Measurements from ENCODE around the gene ZFP92.

Gene ZFP92

GRCh38 chrX:153433161-153433680 is 21.9 kb downstream of the ZFP92 start:
- no peak for TF ChIP-seq CTCF (conservative IDR thresholded peaks at IDR 0.05; ENCODE audit: low read length)
- DNase-seq (ENCODE audit: low read depth), result no peak
- H3K4me3 ChIP-seq (ENCODE audit: low read length), result no peak overlapping the region

GRCh38 chrX:153433781-153434285 is 22.6 kb downstream of the ZFP92 start:
- no peak overlapping the region for H3K4me3 ChIP-seq (ENCODE audit: low read length)
- no peak for TF ChIP-seq CTCF (conservative IDR thresholded peaks at IDR 0.05; ENCODE audit: low read length)
- no peak for DNase-seq (ENCODE audit: low read depth)

DNA sequence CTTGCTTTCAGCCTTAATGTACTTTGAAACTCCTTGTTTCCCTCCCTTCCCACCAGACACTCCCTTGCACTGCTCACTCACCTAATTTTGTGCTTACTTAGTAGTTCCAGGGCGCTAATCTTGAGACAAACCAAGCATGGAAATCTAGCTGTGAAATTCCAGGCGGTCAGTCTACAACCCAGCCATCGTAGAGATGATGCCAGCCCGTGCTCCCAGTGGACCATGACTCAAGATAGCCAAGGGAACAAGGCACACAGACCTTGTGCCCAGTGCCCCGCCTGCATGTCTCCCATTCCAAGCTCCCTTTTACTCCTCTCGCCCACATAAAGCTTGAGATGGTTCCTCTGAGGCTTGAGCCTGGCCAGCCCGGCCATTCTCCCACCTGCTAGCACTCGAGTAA is 23.5 kb downstream of the ZFP92 start:
- no peak for TF ChIP-seq CTCF (conservative IDR thresholded peaks at IDR 0.05; ENCODE audit: low read length)
- no peak overlapping the region for H3K4me3 ChIP-seq (ENCODE audit: low read length)
- no peak for DNase-seq (ENCODE audit: low read depth)

DNA sequence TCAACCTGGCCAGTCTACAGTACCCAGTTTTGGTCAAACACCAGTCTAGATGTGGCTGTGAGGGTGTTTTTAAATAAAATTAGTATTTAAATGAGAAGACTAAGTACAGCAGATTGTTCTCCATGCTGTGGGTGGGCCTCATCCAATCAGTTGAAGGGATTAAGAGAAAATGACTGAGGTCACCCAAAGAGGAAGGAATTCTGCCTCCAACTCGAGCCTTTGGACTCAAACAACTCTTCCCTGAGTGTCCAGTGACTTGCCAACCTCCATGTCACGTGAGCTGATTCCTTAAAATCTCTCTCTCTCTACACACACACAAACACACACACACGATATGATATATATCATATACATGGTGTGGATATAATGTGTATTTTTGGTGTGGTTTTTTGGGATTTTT is 24.6 kb downstream of the ZFP92 start:
- TF ChIP-seq CTCF (conservative IDR thresholded peaks at IDR 0.05; ENCODE audit: low read length), result no peak
- no peak for DNase-seq (ENCODE audit: low read depth)
- H3K4me3 ChIP-seq (ENCODE audit: low read length), result no peak overlapping the region

DNA sequence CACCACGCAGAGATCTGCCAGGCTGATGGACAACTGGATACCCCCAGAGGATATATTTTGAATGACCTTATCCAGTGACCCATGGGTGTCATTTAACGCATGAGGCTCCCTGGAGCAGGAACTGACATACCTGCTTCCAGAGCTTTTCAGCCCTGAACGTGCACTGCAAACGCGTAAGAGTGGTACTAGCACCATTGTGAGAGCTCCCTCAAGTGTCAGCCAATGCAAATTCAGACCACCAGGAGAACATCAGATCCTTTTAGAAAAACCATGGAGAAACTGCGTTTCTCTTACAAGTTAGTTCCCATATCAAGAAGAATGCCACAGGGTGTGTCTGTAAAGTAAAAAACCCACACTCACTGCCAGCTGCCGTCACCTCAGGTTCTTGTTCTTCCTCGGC is 27.3 kb downstream of the ZFP92 start:
- peak; percentile 9 for DNase-seq (ENCODE audit: low read depth)
- TF ChIP-seq CTCF (conservative IDR thresholded peaks at IDR 0.05; ENCODE audit: low read length), result peak; percentile 50
- H3K4me3 ChIP-seq (ENCODE audit: low read length), result no peak overlapping the region

- no peak for TF ChIP-seq CTCF (conservative IDR thresholded peaks at IDR 0.05; ENCODE audit: low read length)
- DNase-seq (ENCODE audit: low read depth), result no peak
- no peak overlapping the region for H3K4me3 ChIP-seq (ENCODE audit: low read length)
Measured at GRCh38 chrX:153439977-153440376, 28.7 kb downstream of the ZFP92 start.

- H3K4me3 ChIP-seq (ENCODE audit: low read length), result no peak overlapping the region
- no peak for DNase-seq (ENCODE audit: low read depth)
- no peak for TF ChIP-seq CTCF (conservative IDR thresholded peaks at IDR 0.05; ENCODE audit: low read length)
Measured at GRCh38 chrX:153440556-153441135, 29.4 kb downstream of the ZFP92 start.
